GM18499 (cell line): ENCODE results near the gene KRTAP5-6.

Source experiments
- ATAC-seq: cut with Tn5 transposase; IDR thresholded peaks from one replicate; pipeline ENCODE4 v1.9.1; 2021; ENCODE audit warnings: moderate number of reproducible peaks; ENCODE audit not compliant: insufficient read depth, unreplicated experiment

KRTAP5-6 gene

GRCh38 chr11:1696608-1697570 lies at the start of gene KRTAP5-6:
Gene KRTAP5-6, plus strand, starts transcription at chr11:1697195. Its CDS starts 51 bp downstream, at chr11:1697246.
- no peak for ATAC-seq

- no peak for ATAC-seq
Observed at GRCh38 chr11:1647901-1648652, 48.9 kb upstream of the KRTAP5-6 start.

- ATAC-seq = no peak
Observed at GRCh38 chr11:1648653-1649420, 48.2 kb upstream of the KRTAP5-6 start.

- no peak for ATAC-seq
Observed at GRCh38 chr11:1650034-1650917, 46.7 kb upstream of the KRTAP5-6 start.

GRCh38 chr11:1650918-1651262 lies 46.1 kb upstream of the KRTAP5-6 start:
- ATAC-seq = no peak

- ATAC-seq = no peak
Observed at GRCh38 chr11:1651411-1651980, 45.5 kb upstream of the KRTAP5-6 start.

GRCh38 chr11:1652026-1652425 lies 45.0 kb upstream of the KRTAP5-6 start:
- no peak for ATAC-seq

GRCh38 chr11:1652442-1652770 lies 44.6 kb upstream of the KRTAP5-6 start:
- ATAC-seq = no peak

- ATAC-seq = no peak
Observed at GRCh38 chr11:1652771-1653540, 44.0 kb upstream of the KRTAP5-6 start.

GRCh38 chr11:1653541-1654387 lies 43.2 kb upstream of the KRTAP5-6 start:
- no peak for ATAC-seq

GRCh38 chr11:1654388-1655167 lies 42.4 kb upstream of the KRTAP5-6 start:
- no peak for ATAC-seq

GRCh38 chr11:1655168-1656060 lies 41.6 kb upstream of the KRTAP5-6 start:
- ATAC-seq = no peak

GRCh38 chr11:1656061-1656441 lies 40.9 kb upstream of the KRTAP5-6 start:
- no peak for ATAC-seq

- no peak for ATAC-seq
Observed at GRCh38 chr11:1656670-1657069, 40.3 kb upstream of the KRTAP5-6 start.

GRCh38 chr11:1659506-1659905 lies 37.5 kb upstream of the KRTAP5-6 start:
- no peak for ATAC-seq
